Effector memory CD8-positive, alpha-beta T cell (primary cell): ENCODE data around the gene PICK1.

ENCODE experiments used
- ATAC-seq: fragments of 150-1000 bp; cut with Tn5 transposase; replicated peaks from 2 replicates; pipeline ENCODE4 v1.10.0; 2021; ENCODE audit warnings: mild to moderate bottlenecking, moderate library complexity
- DNase-seq, 3 experiments: peaks; one replicate each; pipeline ENCODE4 v3.0.0; 2021
- H3K27ac Mint-ChIP-seq, 2 donors: one replicate each; pipeline ENCODE4 v1.8.0; 2022; ENCODE audit warnings: mild to moderate bottlenecking in 2 of 2, mixed read lengths in 2 of 2, moderate library complexity in 2 of 2
- H3K27me3 Mint-ChIP-seq, 2 donors: one replicate each; pipeline ENCODE4 v1.8.0; 2022; ENCODE audit warnings: mixed read lengths in 2 of 2
- H3K36me3 Mint-ChIP-seq: one replicate; pipeline ENCODE4 v1.8.0; 2022; ENCODE audit warnings: mild to moderate bottlenecking, moderate library complexity, mixed read lengths; ENCODE audit not compliant: insufficient read depth
- H3K4me1 Mint-ChIP-seq, 2 donors: one replicate each; pipeline ENCODE4 v1.8.0; 2022; ENCODE audit warnings: low read depth in 2 of 2, mixed read lengths in 2 of 2
- H3K4me3 Mint-ChIP-seq, 2 donors: one replicate each; pipeline ENCODE4 v1.8.0; 2022; ENCODE audit warnings: mild to moderate bottlenecking in 2 of 2, mixed read lengths in 2 of 2, moderate library complexity in 2 of 2
- H3K9me3 Mint-ChIP-seq, 2 donors: one replicate each; pipeline ENCODE4 v1.8.0; 2022; ENCODE audit warnings: mixed read lengths in 2 of 2

The PICK1 gene

DNA sequence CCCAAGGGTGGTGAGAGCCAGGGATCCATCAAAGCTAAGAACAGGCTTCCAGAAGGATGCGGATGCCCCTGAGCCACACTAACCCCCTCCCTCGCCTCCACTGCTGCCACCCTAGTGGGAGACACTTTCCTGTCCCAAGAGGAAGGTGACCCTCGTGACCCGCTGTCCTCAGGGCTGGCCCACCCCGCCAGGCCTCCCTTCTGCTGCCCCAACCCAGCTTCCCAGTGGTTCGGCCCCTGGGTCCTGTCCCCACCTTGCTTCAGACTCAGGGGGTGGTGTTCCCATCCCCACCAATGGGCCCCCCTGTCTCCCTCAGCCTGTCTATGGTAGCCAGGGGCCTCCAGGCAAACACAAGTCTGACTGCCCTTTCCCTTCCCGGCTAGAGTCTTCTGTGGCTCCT is 6.5 kb upstream of the PICK1 start:
- no peak overlapping the region for H3K27ac Mint-ChIP-seq
- DNase-seq = no peak
- H3K27me3 Mint-ChIP-seq = peaks cover 0 to 23% of the 10 kb centered on the region in 2 donors
- H3K4me3 Mint-ChIP-seq = no peak overlapping the region
- ATAC-seq = no peak
- peaks cover 0 to 6% of the 10 kb centered on the region in 2 donors for H3K4me1 Mint-ChIP-seq
- H3K36me3 Mint-ChIP-seq = peaks cover 2% of the 10 kb centered on the region
- H3K9me3 Mint-ChIP-seq = no peaks in the 10 kb centered on the region

DNA sequence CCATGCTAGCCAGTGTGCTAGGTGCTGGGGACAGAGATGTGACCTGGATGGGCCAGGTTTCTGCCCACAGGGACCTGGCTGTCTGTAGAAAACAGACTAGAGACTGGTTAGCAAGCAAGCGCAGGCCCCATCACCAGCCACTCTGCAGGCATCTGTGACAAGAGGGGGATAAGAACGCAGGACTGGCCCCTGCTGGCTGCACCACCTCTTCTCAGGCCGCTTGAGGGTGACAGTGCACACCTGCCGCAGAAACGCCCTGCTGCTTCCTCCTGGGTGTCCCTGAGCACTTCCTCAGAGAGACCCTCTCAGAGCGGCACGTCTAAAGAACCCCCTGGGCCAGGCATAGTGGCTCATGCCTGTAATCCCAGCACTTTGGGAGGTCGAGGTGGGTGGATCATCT is 5.9 kb upstream of the PICK1 start:
- Mint-ChIP-seq H3K9me3 (no peaks in the 10 kb centered on the region), H3K27me3 (peaks cover 0 to 17% of the 10 kb centered on the region in 2 donors), H3K4me3 (no peak overlapping the region), H3K27ac (no peak overlapping the region), H3K36me3 (peaks cover 4% of the 10 kb centered on the region), H3K4me1 (peaks cover 0 to 6% of the 10 kb centered on the region in 2 donors)
- no peak for DNase-seq
- ATAC-seq = no peak

DNA sequence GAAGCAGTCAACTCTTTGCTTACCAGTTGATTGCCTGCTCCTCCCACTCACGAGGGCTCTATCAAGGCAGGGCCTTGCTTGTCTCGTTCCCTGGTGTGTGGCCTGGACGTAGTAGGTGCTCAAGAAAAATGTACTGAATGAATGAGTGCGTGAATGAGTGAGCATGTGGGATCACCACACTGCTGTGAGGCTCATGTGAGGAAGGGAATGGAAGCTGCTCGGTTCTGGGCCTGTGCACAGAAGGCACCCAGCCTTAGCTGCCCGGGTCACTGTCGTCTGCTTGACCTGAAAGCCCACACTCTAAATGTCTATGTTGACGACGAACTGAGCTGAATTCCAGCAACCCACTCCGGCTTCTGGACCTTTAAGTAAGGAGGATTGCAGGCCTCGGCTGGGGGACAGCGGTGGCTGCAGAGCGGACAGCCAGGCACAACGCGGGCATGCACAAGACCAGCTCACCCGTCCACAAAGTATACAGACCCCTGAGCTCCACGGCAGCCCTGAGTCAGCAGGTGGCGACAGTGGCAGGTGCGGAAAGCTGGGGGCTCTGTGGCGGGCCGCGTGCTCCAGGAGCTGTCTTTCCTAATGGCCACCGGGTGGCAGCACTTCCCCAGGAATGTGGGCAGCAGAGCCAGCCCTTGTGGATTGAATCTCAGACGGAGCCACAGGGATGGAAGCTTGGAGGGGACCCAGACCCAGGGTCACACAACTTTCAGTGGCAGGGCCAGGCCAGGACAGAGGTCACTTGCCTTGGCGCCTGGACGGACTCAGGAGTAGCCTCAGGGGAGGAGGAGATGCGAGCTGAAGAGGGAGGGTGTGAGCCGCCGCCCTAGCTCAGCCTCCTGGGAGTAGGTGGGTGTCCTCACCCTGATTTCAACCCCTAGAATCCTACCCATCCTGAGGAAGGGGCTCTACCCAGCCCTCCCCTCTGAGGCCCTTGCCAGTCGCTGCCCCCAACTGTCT is 5.0 kb upstream of the PICK1 start:
- peaks cover 0 to 9% of the 10 kb centered on the region in 2 donors for H3K27me3 Mint-ChIP-seq
- H3K4me1 Mint-ChIP-seq = peaks cover 6 to 12% of the 10 kb centered on the region in 2 donors
- H3K4me3 Mint-ChIP-seq = no peak overlapping the region
- ATAC-seq (peak; percentile 74), DNase-seq (peak; percentile 72 to 77 (median 73))
- peaks cover 13% of the 10 kb centered on the region for H3K36me3 Mint-ChIP-seq
- H3K9me3 Mint-ChIP-seq = no peaks in the 10 kb centered on the region
- no peak overlapping the region for H3K27ac Mint-ChIP-seq

DNA sequence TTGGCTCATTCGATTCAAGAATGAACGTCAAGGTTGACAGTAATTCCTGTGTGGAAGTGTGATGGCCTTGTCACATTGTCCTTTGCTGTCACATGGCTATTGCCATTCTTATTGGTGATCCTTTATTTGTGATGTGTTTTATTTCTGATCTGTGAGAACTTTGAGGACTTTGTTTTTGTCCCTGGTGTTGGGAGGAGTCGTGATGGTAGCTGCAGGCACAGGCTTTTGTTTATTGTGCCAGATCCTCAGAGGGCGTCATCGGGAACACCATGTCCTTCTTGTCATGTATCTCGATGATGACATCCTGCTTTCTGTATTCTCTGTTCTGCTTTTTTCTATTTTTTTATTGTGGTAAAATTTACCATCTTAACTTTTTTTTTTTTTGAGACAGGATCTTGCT is 5.6 kb downstream of the PICK1 start:
- ATAC-seq = no peak
- H3K27ac Mint-ChIP-seq = no peak overlapping the region

DNA sequence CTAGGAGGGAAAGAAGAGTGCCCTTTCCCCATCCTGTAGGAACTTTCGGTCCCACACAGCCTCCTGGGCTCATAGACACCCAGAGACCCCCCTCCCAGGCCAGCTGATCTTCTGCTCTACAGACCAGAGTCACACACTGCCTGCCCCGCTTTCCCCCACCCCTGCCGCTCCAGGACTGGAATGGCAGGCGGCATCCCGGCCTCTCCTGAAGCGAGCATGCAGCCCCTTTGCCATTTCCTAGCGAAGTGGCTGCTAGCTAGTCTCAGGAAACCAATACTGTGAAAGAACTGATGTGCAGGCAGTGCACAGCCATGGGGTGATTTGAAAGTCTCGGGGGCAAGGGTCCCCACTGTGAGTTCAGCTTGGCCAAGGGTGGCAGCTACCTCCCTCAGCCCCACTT is 8.3 kb downstream of the PICK1 start:
- Mint-ChIP-seq H3K9me3 (no peaks in the 10 kb centered on the region), H3K4me3 (no peak overlapping the region), H3K4me1 (peaks cover 0 to 4% of the 10 kb centered on the region in 2 donors)

More for the DNA sequence above, 5.6 kb downstream of the PICK1 start:
- Mint-ChIP-seq H3K36me3 (peaks cover 42% of the 10 kb centered on the region), H3K4me1 (peaks cover 2 to 10% of the 10 kb centered on the region in 2 donors), H3K4me3 (no peak overlapping the region), H3K27me3 (no peaks in the 10 kb centered on the region), H3K9me3 (no peaks in the 10 kb centered on the region)
- DNase-seq = no peak

DNA sequence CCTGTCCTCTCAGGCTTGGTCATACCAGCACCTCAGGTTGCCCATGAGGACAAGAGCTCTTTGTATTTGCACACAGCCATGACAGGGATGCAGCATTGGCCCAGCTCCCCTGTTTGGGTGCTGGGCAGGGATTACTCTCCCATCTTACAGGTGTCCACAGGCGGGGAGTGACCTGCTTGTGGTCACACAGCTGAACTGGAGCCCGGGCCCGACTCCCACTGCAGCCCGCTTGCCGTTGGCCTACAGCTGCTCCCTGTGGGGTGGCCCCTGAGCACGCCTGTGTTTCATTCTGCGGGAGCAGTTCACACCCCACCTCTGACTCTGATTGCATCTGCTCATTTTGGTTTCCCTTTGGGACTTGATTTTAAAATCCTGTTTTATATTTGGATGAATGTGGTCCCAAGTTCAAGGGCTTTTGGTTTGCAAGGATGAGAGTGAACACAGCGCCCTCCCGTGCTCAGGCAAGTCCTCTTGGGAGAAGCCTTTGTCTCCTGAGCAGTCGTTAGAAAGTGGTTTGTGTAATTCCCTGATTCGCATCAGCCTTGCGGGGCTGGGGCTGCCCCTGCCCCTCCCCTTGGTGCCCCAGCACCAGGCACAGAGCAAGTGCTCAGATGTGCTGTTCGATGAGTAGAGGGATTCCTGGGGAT is 9.3 kb downstream of the PICK1 start:
- ATAC-seq (no peak), DNase-seq (no peak)
- Mint-ChIP-seq H3K4me1 (peaks cover 0 to 4% of the 10 kb centered on the region in 2 donors), H3K4me3 (no peak overlapping the region), H3K9me3 (no peaks in the 10 kb centered on the region), H3K27ac (no peak overlapping the region), H3K36me3 (peaks cover 41% of the 10 kb centered on the region), H3K27me3 (no peaks in the 10 kb centered on the region)

More for the DNA sequence above, 8.3 kb downstream of the PICK1 start:
- H3K27me3 Mint-ChIP-seq = no peaks in the 10 kb centered on the region
- no peak for DNase-seq
- no peak overlapping the region for H3K27ac Mint-ChIP-seq
- peaks cover 42% of the 10 kb centered on the region for H3K36me3 Mint-ChIP-seq
- no peak for ATAC-seq

DNA sequence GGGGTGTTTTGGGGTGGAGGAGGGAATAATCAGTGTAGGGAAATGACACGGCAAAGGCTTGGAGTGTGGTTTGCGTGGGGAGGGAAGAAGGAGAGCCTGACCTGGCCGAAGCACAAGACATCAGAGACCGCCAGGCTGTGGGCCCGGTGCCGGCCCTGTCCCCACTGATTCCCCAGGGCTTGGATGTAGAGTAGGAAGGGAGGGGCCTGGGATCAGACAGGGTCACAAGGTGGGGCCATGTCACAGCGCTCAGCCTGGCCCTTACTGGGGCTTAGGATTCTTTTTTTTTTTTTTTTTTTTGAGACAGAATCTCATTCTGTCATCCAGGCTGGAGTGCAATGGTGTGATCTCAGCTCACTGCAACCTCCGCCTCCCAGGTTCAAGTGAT is 9.8 kb downstream of the PICK1 start:
- Mint-ChIP-seq H3K36me3 (peaks cover 36% of the 10 kb centered on the region), H3K27ac (no peak overlapping the region), H3K4me3 (no peak overlapping the region), H3K27me3 (no peaks in the 10 kb centered on the region), H3K4me1 (peaks cover 0 to 2% of the 10 kb centered on the region in 2 donors), H3K9me3 (no peaks in the 10 kb centered on the region)
- ATAC-seq (no peak), DNase-seq (no peak)

DNA sequence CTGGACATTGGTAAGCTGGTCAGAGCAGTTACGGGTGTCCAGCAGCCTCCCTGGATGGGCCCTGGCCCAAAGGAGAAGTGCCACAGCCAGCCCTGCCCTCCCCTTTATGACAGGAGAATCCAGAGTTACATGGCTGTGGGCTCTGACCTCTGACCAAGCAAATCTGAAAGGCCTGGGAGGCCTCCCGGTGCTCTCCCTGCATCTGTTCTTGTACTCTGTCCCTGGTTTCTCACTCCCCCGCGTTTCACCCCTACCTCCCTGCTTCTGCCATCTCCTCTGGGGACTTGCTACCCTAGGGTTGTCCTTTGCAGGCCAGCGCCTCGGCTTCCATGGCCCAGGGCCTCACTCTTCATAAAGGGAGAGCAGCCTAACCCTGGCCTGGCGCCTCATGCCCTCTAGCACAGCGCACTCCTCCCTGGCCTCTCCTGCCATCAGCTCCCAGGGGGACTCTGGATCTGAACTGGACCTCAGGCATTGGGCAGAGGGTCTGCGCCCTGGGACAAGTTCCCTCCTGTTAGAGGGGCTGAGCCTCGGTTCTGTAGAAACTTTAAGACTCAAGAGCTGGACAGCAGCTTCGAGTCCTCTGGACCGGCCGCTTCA is 10.7 kb downstream of the PICK1 start:
- H3K27ac Mint-ChIP-seq = no peak overlapping the region

DNA sequence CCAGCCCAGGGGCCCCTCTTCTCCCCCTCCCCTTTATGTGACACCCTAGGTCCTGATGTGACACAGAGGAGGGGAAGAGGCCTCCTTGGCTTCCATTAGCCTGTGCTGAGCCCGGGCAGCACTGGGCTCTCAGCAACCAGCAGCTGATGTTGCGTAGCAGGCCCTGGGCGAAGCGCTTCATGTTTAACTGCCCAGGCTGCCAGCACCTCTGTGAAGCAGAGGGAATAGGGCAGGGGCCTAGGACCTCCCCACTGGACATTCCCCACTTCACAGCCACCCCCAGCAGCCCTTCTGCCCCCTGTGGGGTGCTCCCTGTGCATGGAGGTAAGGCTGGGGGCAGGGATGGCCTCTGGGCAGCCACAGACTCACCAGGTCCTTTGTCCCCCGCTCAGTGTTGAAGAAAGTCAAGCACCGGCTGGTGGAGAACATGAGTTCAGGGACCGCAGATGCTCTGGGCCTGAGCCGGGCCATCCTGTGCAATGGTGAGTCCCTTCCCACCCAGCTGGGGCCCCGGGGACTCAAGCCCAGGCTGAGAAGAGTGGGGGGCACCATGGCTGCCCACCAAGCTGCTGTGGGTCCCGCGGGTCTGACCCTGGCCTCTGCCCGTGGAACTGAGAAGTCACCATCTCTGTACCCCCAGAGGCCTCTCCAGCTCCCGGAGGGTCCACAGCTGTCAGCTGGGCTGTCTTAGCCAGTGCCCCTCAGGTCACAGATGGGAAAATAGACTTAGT is 11.6 kb downstream of the PICK1 start:
- Mint-ChIP-seq H3K36me3 (peaks cover 22% of the 10 kb centered on the region), H3K4me1 (peaks cover 0 to 2% of the 10 kb centered on the region in 2 donors), H3K4me3 (no peak overlapping the region), H3K9me3 (no peaks in the 10 kb centered on the region), H3K27me3 (no peaks in the 10 kb centered on the region), H3K27ac (no peak overlapping the region)
- ATAC-seq (no peak), DNase-seq (no peak)

More for the DNA sequence above, 10.7 kb downstream of the PICK1 start:
- H3K4me3 Mint-ChIP-seq = no peak overlapping the region
- peaks cover 30% of the 10 kb centered on the region for H3K36me3 Mint-ChIP-seq
- H3K27me3 Mint-ChIP-seq = no peaks in the 10 kb centered on the region
- peaks cover 0 to 2% of the 10 kb centered on the region in 2 donors for H3K4me1 Mint-ChIP-seq
- ATAC-seq = no peak
- DNase-seq = no peak
- H3K9me3 Mint-ChIP-seq = no peaks in the 10 kb centered on the region

DNA sequence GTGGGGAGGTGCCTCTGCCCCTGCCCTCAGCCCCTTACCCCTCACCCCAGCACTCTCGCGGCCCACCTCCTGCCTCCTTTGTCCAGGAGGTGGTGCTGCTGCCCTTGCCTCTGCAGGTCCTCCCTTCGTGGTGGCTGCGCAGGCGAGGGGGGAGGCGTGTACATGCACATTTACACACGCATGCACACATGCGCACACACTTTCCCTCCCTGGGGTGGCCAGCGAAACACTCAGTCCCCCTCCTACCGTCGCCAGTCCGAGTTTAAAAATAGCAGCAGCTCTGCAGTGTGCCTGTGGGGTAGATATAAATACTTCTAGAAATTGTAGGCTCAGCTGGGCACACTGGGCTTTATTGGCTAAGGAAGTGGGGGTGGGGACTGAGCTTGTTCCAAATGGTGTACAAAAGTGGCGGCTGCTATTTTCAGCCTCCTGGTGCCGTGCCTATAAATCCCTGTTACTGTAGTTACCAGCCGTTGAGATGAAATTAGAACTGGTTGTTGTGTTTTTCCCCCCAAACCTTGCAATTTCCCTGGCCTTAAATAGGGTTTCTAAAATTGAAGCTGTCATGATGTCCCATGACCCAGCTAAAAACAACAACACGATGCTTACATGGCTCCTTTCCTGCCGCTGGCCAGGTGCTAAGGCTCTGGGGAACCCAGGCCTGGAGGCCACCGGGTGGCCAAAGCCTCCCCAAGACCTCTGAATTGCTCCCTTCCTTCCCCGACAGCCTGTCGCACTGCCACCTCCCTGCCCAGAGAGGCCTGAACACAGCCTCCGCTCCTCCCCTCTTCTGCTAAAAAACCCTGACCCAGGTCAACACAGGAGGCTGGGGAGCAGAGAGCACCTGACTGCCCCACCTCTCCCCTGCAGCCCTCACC is 12.4 kb downstream of the PICK1 start:
- Mint-ChIP-seq H3K4me1 (peaks cover 0 to 2% of the 10 kb centered on the region in 2 donors), H3K36me3 (peaks cover 16% of the 10 kb centered on the region), H3K27ac (no peak overlapping the region), H3K9me3 (no peaks in the 10 kb centered on the region), H3K4me3 (no peak overlapping the region), H3K27me3 (no peaks in the 10 kb centered on the region)
- ATAC-seq (no peak), DNase-seq (no peak)

DNA sequence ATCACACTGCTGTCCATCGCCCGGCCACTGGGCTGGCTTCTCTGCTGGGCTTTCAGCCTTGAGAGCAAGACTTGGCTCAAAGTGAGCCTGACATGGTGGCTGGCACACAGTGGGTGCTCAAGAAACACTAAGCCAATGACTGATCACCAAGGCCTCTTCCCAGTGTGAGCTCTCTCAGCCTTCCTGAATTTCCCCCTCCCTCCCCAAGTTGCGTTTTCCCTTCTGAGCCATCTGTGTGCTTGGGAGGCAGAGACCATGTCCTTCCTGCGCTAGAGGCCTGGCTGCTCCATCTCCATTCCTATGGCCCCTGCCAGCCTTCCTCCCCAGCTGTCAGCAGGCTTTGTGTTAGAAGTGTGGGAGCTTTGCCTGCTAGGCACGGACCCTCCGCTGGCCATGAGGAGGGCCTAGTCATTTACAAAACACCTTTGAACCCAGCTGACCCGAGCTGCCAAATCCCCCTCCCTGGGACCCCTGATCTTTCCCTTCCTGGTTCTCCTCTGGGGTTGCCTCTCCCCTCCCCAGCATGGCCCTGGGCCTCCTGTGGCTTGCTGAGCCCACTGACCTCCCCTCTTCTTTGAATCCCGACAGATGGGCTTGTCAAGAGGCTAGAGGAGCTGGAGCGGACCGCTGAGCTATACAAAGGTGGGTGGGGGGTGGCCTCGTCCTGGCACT is 13.2 kb downstream of the PICK1 start:
- no peak for DNase-seq
- peaks cover 0 to 2% of the 10 kb centered on the region in 2 donors for H3K4me1 Mint-ChIP-seq
- H3K4me3 Mint-ChIP-seq = no peak overlapping the region
- H3K36me3 Mint-ChIP-seq = peaks cover 9% of the 10 kb centered on the region
- H3K27me3 Mint-ChIP-seq = no peaks in the 10 kb centered on the region
- ATAC-seq = no peak
- peak overlapping the region in 1 of 2 donors; percentile 31 for H3K27ac Mint-ChIP-seq
- H3K9me3 Mint-ChIP-seq = no peaks in the 10 kb centered on the region
